Measurements from ENCODE around the gene TRDN. TPM values are rescaled to one million over a fixed set of nuclear protein-coding genes. Genes with fewer than 3 reads are reported as not detected.

The TRDN gene
- total RNA-seq, 4 donors from 2014 or later, result not detected

GRCh38 chr6:123658848-123659247 lies 22.1 kb upstream of the TRDN start:
- H3K36me3 ChIP-seq, result no peaks in the 10 kb centered on the region
- WGBS, 2 donors, result 79 to 96% methylated on average over 1 of the region's 1 CpG
- H3K27ac ChIP-seq, result no peak overlapping the region
- intact Hi-C loops (cut with DNase I), result no loop called here
- no peak for TF ChIP-seq POLR2A (IDR thresholded peaks at IDR 0.05)
- TF ChIP-seq, protein P1, sequence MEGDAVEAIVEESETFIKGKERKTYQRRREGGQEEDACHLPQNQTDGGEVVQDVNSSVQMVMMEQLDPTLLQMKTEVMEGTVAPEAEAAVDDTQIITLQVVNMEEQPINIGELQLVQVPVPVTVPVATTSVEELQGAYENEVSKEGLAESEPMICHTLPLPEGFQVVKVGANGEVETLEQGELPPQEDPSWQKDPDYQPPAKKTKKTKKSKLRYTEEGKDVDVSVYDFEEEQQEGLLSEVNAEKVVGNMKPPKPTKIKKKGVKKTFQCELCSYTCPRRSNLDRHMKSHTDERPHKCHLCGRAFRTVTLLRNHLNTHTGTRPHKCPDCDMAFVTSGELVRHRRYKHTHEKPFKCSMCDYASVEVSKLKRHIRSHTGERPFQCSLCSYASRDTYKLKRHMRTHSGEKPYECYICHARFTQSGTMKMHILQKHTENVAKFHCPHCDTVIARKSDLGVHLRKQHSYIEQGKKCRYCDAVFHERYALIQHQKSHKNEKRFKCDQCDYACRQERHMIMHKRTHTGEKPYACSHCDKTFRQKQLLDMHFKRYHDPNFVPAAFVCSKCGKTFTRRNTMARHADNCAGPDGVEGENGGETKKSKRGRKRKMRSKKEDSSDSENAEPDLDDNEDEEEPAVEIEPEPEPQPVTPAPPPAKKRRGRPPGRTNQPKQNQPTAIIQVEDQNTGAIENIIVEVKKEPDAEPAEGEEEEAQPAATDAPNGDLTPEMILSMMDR (IDR thresholded peaks at IDR 0.05), result no peak
- H3K27me3 ChIP-seq, result no peaks in the 10 kb centered on the region
- H3K9me3 ChIP-seq, result no peaks in the 10 kb centered on the region
- no peak overlapping the region for H3K4me3 ChIP-seq
- H3K4me1 ChIP-seq, result no peaks in the 10 kb centered on the region
- no peak for DNase-seq

DNA sequence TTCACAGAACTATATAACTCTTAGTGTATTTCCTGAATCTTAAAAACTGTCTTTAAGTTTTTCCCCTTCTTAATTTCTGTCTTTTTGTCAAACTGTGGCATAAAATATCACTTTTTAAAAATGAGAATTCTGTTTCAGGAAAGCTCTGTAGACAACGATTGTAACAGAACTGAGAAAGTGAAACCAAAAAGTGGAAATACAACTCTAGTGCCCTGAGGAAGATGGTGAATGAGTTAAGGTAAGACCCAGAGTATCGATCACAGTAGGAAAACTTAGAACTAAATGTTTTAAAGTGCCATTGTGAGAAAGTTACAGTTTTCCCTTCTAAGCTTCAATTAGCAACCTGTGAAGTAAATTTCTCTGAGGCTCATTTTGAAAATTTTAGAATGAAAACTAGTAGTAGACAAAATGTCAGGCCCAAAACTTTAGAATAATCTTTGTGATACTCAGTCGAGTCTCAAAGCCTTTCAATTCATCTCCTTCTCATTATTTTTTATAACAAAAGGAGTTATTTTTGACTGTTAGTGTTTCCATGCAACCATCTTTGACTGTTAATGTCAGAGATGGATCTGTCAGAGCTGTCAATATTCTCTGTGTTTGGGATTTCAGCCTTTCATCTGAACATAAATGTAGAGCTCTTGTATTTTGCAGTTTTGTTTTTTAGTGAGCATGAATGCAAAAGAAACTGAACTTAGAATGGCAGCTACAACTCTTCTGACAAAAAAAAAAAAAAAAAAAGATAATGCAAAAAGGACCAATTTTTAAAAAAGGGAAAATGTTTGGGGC lies 19.0 kb upstream of the TRDN start:
- Histone ChIP-seq H3K36me3 (no peaks in the 10 kb centered on the region), H3K4me3 (peak overlapping the region in 2 of 4 donors; percentile 10 to 16), H3K27me3 (no peaks in the 10 kb centered on the region), H3K4me1 (no peaks in the 10 kb centered on the region), H3K9me3 (no peaks in the 10 kb centered on the region), H3K27ac (no peak overlapping the region)
- no peak for DNase-seq
- 21 to 32% methylated on average over 3 of the region's 3 CpGs for WGBS, 2 donors
- intact Hi-C loops (cut with DNase I), result no loop called here
- TF ChIP-seq POLR2A (IDR thresholded peaks at IDR 0.05), result no peak
- TF ChIP-seq, protein P1 (IDR thresholded peaks at IDR 0.05), result no peak

DNA sequence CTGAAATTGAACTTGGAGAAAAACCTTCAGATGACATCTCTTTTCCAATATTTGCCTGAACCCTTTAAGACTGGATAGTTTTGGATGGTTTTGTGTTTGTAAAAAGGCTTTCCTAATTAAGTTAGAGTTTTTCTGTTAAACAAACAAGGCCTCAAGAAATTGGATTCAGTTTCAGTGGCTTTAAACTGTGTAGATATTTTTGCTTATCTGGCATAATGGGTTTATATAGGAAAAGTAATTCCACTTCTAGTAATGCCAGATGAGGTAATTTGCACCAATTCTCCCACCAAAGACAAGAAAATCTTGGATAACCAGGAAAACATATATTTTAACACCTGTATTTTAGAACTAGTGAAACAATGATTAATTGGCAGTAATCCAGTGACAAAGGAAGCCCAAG lies 12.0 kb upstream of the TRDN start:
- Histone ChIP-seq H3K27ac (no peak overlapping the region), H3K27me3 (no peaks in the 10 kb centered on the region), H3K36me3 (no peaks in the 10 kb centered on the region), H3K4me1 (no peaks in the 10 kb centered on the region), H3K9me3 (no peaks in the 10 kb centered on the region), H3K4me3 (no peak overlapping the region)
- no peak for DNase-seq
- no peak for TF ChIP-seq POLR2A (IDR thresholded peaks at IDR 0.05)
- TF ChIP-seq, protein P1 (IDR thresholded peaks at IDR 0.05), result no peak
- intact Hi-C loops (cut with DNase I), result no loop called here

GRCh38 chr6:123648020-123648580 lies 11.3 kb upstream of the TRDN start:
- no peak overlapping the region for H3K4me3 ChIP-seq
- intact Hi-C loops (cut with DNase I), result no loop called here
- H3K4me1 ChIP-seq, result no peaks in the 10 kb centered on the region
- no peak for DNase-seq
- WGBS, 2 donors, result 33% methylated on average over 1 of the region's 1 CpG; no CpG with 5 or more reads in 1 of the 2 donors
- H3K9me3 ChIP-seq, result no peaks in the 10 kb centered on the region
- no peaks in the 10 kb centered on the region for H3K27me3 ChIP-seq
- TF ChIP-seq, protein P1 (IDR thresholded peaks at IDR 0.05), result no peak
- no peak for TF ChIP-seq POLR2A (IDR thresholded peaks at IDR 0.05)
- no peaks in the 10 kb centered on the region for H3K36me3 ChIP-seq
- H3K27ac ChIP-seq, result no peak overlapping the region

- H3K9me3 ChIP-seq, result no peaks in the 10 kb centered on the region
- H3K27me3 ChIP-seq, result no peaks in the 10 kb centered on the region
- WGBS, 2 donors, result 70 to 75% methylated on average over 1 of the region's 1 CpG
- no peaks in the 10 kb centered on the region for H3K36me3 ChIP-seq
- no peaks in the 10 kb centered on the region for H3K4me1 ChIP-seq
- no peak overlapping the region for H3K4me3 ChIP-seq
- no peak for DNase-seq
- no peak overlapping the region for H3K27ac ChIP-seq
- intact Hi-C loops (cut with DNase I), result no loop called here
- no peak for TF ChIP-seq POLR2A (IDR thresholded peaks at IDR 0.05)
- TF ChIP-seq, protein P1 (IDR thresholded peaks at IDR 0.05), result no peak
Measured at GRCh38 chr6:123641497-123641896, 4.7 kb upstream of the TRDN start.

Data from esophagus squamous epithelium (tissue), 5 donors.